Thyroid gland (tissue), 4 donors: ENCODE data around the gene RNF41. TPM values are rescaled to one million over a fixed set of nuclear protein-coding genes. Genes with fewer than 3 reads are reported as not detected.
A peak's percentile ranks its signal among the peaks of the same experiment; 100 is the strongest.

Source experiments
- DNase-seq, 2 donors: peaks; one replicate each; pipeline ENCODE4 v3.0.0-alpha.2; 2019
- H3K27ac ChIP-seq, 3 donors: fragments of 200-600 bp; sonication (generic); 1 replicate in 2 of 3; 2 replicates in 1 of 3; pipeline ENCODE4 v1.5.1; 2016 to 2019; ENCODE audit warnings: mild to moderate bottlenecking in 1 of 3, moderate library complexity in 1 of 3
- H3K27me3 ChIP-seq: fragments of 200-600 bp; sonication (generic); one replicate; pipeline ENCODE4 v1.5.1; 2019
- H3K36me3 ChIP-seq, 2 donors: fragments of 200-600 bp; sonication (generic); one replicate each; pipeline ENCODE4 v1.5.1; 2016 to 2019
- H3K4me1 ChIP-seq, 2 donors: fragments of 200-600 bp; sonication (generic); one replicate each; pipeline ENCODE4 v1.5.1; 2017 to 2019
- H3K4me3 ChIP-seq, 3 donors: fragments of 200-600 bp; sonication (generic); replicated peaks in 1 of 3; 1 replicate in 2 of 3; 2 replicates in 1 of 3; pipeline ENCODE4 v1.5.1; 2016; ENCODE audit warnings: mild to moderate bottlenecking in 1 of 3
- H3K9me3 ChIP-seq: fragments of 200-600 bp; sonication (generic); one replicate; pipeline ENCODE4 v1.5.1; 2017
- POLR2A ChIP-seq, 2 donors: fragments of 450-650 bp; IDR thresholded peaks; one replicate each; pipeline ENCODE4 v1.6.1; 2017; ENCODE audit warnings: antibody characterized with exemption in 2 of 2, mild to moderate bottlenecking in 2 of 2, moderate library complexity in 1 of 2
- WGBS, 2 donors: methylation state at CpG; one replicate each; pipeline ENCODE4 v1.1.5; 2017; 5-methylcytosine and 5-hydroxymethylcytosine counted together
- intact Hi-C: fragments of 100-400 bp; cut with DNase I; formaldehyde crosslinking; loops from one replicate; pipeline ENCODE4 v1.15.1; 2023
- total RNA-seq, 4 donors: library from RNA; depleted of rRNA; stranded (reverse); fragments of >200 nt; gene quantifications; one replicate each; pipeline ENCODE4 v1.2.3, GENCODE V29; 2016
- TF ChIP-seq, protein P1 (sequence below), 6 experiments: fragments of 200-600 bp in 3 of 6; fragments of 450-650 bp in 3 of 6; sonication (generic) in 3 of 6; IDR thresholded peaks; one replicate each; pipeline ENCODE4 v1.5.1; 2016 to 2019; ENCODE audit warnings: antibody characterized with exemption in 6 of 6, mild to moderate bottlenecking in 2 of 6, inconsistent platforms in 1 of 6, moderate library complexity in 1 of 6

Gene RNF41
- total RNA-seq, 4 donors from 2014 or later: 63.4 to 89.7 (median 73.4) TPM

GRCh38 chr12:56212361-56212760, 9.4 kb downstream of the RNF41 start:
- H3K27me3 ChIP-seq: no peaks in the 10 kb centered on the region
- WGBS, 2 donors: 92 to 100% methylated on average over 1 of the region's 1 CpG
- no peak overlapping the region for H3K4me3 ChIP-seq
- no peak for TF ChIP-seq POLR2A (IDR thresholded peaks at IDR 0.05)
- TF ChIP-seq, protein P1, sequence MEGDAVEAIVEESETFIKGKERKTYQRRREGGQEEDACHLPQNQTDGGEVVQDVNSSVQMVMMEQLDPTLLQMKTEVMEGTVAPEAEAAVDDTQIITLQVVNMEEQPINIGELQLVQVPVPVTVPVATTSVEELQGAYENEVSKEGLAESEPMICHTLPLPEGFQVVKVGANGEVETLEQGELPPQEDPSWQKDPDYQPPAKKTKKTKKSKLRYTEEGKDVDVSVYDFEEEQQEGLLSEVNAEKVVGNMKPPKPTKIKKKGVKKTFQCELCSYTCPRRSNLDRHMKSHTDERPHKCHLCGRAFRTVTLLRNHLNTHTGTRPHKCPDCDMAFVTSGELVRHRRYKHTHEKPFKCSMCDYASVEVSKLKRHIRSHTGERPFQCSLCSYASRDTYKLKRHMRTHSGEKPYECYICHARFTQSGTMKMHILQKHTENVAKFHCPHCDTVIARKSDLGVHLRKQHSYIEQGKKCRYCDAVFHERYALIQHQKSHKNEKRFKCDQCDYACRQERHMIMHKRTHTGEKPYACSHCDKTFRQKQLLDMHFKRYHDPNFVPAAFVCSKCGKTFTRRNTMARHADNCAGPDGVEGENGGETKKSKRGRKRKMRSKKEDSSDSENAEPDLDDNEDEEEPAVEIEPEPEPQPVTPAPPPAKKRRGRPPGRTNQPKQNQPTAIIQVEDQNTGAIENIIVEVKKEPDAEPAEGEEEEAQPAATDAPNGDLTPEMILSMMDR (IDR thresholded peaks at IDR 0.05): no peak
- H3K9me3 ChIP-seq: no peaks in the 10 kb centered on the region
- H3K27ac ChIP-seq: no peak overlapping the region
- intact Hi-C loops: no loop called here
- no peaks in the 10 kb centered on the region for H3K4me1 ChIP-seq
- no peak for DNase-seq
- peaks cover 60 to 68% of the 10 kb centered on the region in 2 donors for H3K36me3 ChIP-seq

GRCh38 chr12:56208006-56208405, 13.7 kb downstream of the RNF41 start:
- no peak for TF ChIP-seq POLR2A (IDR thresholded peaks at IDR 0.05)
- TF ChIP-seq, protein P1 (IDR thresholded peaks at IDR 0.05): no peak
- Histone ChIP-seq H3K27me3 (no peaks in the 10 kb centered on the region), H3K36me3 (peaks cover 58 to 63% of the 10 kb centered on the region in 2 donors), H3K4me3 (no peak overlapping the region), H3K9me3 (no peaks in the 10 kb centered on the region), H3K4me1 (no peaks in the 10 kb centered on the region), H3K27ac (no peak overlapping the region)
- WGBS, 2 donors: 91 to 96% methylated on average over 6 of the region's 6 CpGs
- no peak for DNase-seq
- intact Hi-C loops: loop anchor here (10.0 kb wide), 1 partner anchor 257 kb away; the partner anchor contains the start of gene SPRYD4

DNA sequence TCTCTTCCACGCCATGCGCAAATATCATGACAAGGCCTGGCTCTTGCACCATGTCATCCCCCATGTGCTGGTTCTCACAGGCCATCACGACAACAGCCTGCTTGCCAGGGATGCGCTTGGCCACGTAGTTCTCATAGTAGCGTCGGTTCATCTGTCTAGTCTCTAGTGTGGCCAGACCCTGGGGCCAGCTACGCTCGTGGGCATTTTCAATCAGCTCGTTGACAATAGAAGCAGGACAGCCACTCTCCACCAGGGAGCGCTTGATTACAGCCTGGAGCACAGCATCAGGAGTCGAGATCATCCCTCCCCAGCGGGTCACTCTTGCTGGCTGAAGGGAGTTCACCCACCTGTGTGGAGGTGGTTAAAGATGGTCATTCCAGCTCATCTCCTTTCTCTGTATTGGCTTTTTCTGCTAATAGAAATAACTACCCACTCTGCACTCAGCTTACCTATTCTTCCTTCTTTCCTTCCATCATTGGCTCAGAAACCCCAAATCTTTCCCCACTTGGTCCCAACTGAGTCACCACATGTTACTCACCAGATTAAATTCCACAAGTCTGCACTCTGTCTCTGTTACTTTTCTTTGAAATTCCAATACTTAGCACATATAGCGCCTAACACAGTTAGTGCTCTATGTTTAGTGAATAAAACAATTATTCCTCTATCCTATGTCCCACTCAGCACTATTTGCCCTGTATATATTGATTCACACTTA, 15.1 kb downstream of the RNF41 start:
- H3K4me1 ChIP-seq: peaks cover 0 to 5% of the 10 kb centered on the region in 2 donors
- intact Hi-C loops: loop anchor here (10.0 kb wide), 1 partner anchor 258 kb away; the partner anchor contains the start of gene SPRYD4
- H3K27ac ChIP-seq: no peak overlapping the region
- no peak overlapping the region for H3K4me3 ChIP-seq
- no peaks in the 10 kb centered on the region for H3K27me3 ChIP-seq
- H3K36me3 ChIP-seq: peaks cover 44 to 49% of the 10 kb centered on the region in 2 donors
- DNase-seq: peak; percentile 36 to 40
- no peaks in the 10 kb centered on the region for H3K9me3 ChIP-seq
- WGBS, 2 donors: 74 to 76% methylated on average over 11 to 14 of the region's 14 CpGs
- no peak for TF ChIP-seq POLR2A (IDR thresholded peaks at IDR 0.05)
- TF ChIP-seq, protein P1 (IDR thresholded peaks at IDR 0.05): peak in 4 of 6 experiments; percentile 24 to 43 (median 32)

GRCh38 chr12:56205445-56205844, 16.3 kb downstream of the RNF41 start:
- no peak for DNase-seq
- H3K9me3 ChIP-seq: no peaks in the 10 kb centered on the region
- no peaks in the 10 kb centered on the region for H3K27me3 ChIP-seq
- no peak for TF ChIP-seq POLR2A (IDR thresholded peaks at IDR 0.05)
- TF ChIP-seq, protein P1 (IDR thresholded peaks at IDR 0.05): no peak
- H3K27ac ChIP-seq: no peak overlapping the region
- intact Hi-C loops: loop anchor here (10.0 kb wide), 1 partner anchor 259 kb away; the partner anchor contains the start of gene SPRYD4
- peaks cover 40 to 47% of the 10 kb centered on the region in 2 donors for H3K36me3 ChIP-seq
- H3K4me3 ChIP-seq: no peak overlapping the region
- peaks cover 0 to 5% of the 10 kb centered on the region in 2 donors for H3K4me1 ChIP-seq

DNA sequence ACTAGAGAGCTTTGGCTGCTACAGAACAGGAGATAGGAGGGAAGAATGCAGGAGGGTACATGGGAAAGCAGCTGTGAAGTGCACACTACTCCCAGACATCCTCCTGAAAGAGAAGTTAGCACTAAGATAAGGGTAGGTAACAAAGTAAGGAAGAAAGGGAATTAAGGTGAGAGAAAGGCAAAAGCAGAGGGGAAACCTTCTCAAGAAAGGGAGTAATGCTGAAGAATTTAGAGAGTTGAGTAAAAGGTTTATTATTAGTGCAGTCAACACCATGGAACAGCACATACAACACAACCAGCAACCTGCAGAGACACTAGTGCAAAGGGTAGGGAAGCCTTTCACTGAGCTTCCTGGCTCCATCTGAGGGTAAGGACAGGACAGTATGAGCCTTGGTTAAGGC, 17.4 kb downstream of the RNF41 start:
- Histone ChIP-seq H3K4me1 (peaks cover 0 to 5% of the 10 kb centered on the region in 2 donors), H3K27ac (no peak overlapping the region), H3K27me3 (no peaks in the 10 kb centered on the region), H3K4me3 (no peak overlapping the region), H3K36me3 (peaks cover 30 to 36% of the 10 kb centered on the region in 2 donors), H3K9me3 (no peaks in the 10 kb centered on the region)
- TF ChIP-seq, protein P1 (IDR thresholded peaks at IDR 0.05): no peak
- DNase-seq: no peak
- intact Hi-C loops: loop anchor here (10.0 kb wide), 1 partner anchor 261 kb away; the partner anchor contains the start of gene SPRYD4
